GM21576 (cell line): ENCODE measurements around the gene JADE2.

ENCODE experiments used
- ATAC-seq: cut with Tn5 transposase; IDR thresholded peaks from one replicate; pipeline ENCODE4 v1.9.1; 2021; ENCODE audit warnings: mild to moderate bottlenecking, moderate library complexity; ENCODE audit not compliant: unreplicated experiment

JADE2 gene

DNA sequence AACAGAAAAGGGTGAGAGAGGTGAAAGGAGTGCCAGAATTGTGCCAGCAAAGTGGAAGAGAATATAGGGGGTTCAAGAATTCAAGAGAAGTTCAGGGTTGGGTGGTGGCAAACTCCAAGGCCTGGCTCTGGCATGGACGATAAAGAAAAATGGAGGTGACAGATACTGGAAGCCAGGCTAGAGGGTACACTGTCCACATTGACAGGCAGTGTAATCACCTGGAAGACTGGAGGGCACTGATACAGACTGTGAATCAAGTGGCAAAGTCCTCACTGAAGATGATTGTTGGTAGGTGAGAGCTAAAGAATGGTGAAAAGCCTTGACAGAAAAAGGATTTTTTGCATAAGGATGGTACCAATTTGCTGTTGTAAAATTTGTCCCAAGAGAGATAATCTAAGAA is 100.1 kb downstream of the JADE2 start:
- ATAC-seq, result no peak

GRCh38 chr5:134626369-134627014 is 101.0 kb downstream of the JADE2 start:
- ATAC-seq, result no peak
